K562 (cell line): Measurements from ENCODE around the gene ARHGDIA. TPM values are rescaled to one million over a fixed set of nuclear protein-coding genes. Genes with fewer than 3 reads are reported as not detected.
A peak's percentile ranks its signal among the peaks of the same experiment; 100 is the strongest.

Experiments
- ATAC-seq: fragments of 200-7000 bp; cut with Tn5 transposase; 3 replicates; pipeline ENCODE4 v1.9.1; 2020; ENCODE audit warnings: moderate library complexity
- BruUV-seq: library from RNA; stranded (reverse); fragments of 400-500 nt; replicated peaks from 2 replicates; lab custom pipeline; 2021; lab: Mats Ljungman, UMichigan
- CTCF ChIA-PET: fragments of 300-600 bp; formaldehyde crosslinking; extraction: SDS; loops from one replicate; lab custom pipeline; 2021; ENCODE audit warnings: low intra/inter-chr PET ratio; lab: Yijun Ruan, JAX
- POLR2A ChIA-PET: fragments of 300-600, 350-650 bp; sonication (Branson Sonifier 250); formaldehyde crosslinking; extraction: SDS; loops from one replicate; lab custom pipeline; 2021; ENCODE audit warnings: antibody characterized with exemption, inconsistent platforms; lab: Yijun Ruan, JAX
- DNase-seq, 4 experiments: peaks; one replicate each; pipeline versions ENCODE4 v3.0.0 to v3.0.0-alpha.2; 2011 to 2018; ENCODE audit warnings: low spot score in 3 of 4, mixed read lengths in 3 of 4; ENCODE audit errors: extremely low read depth in 1 of 4
- FAIRE-seq: peaks from 2 replicates; lab custom pipeline; 2011; peaks lifted over from hg19 to GRCh38; lab: Jason Lieb, UNC
- H2AFZ ChIP-seq: 2 replicates; pipeline ENCODE4 v1.6.0; 2011; ENCODE audit warnings: low read depth, low read length, control low read depth, inconsistent platforms
- H3K27ac ChIP-seq: fragments of 200-600 bp; 3 replicates; pipeline ENCODE4 v1.8.0; 2011; ENCODE audit warnings: low read depth, mild to moderate bottlenecking, control low read depth, inconsistent platforms, low read length, moderate library complexity, mixed read lengths; ENCODE audit errors: extremely low read depth
- H3K27me3 ChIP-seq, 2 experiments: fragments of 300-600 bp in 1 of 2; 2 replicates in 1 of 2; 3 replicates in 1 of 2; pipeline versions ENCODE4 v1.6.0 to v1.8.0; 2011; ENCODE audit warnings: inconsistent platforms in 2 of 2, low read length in 2 of 2, mild to moderate bottlenecking in 1 of 2, mixed read lengths in 1 of 2, moderate library complexity in 1 of 2; ENCODE audit not compliant: control insufficient read depth in 2 of 2, insufficient read depth in 2 of 2
- H3K36me3 ChIP-seq: fragments of 300-600 bp; 3 replicates; pipeline ENCODE4 v1.8.0; 2011; ENCODE audit warnings: mild to moderate bottlenecking, low read length, inconsistent platforms; ENCODE audit not compliant: control insufficient read depth, insufficient read depth
- H3K4me1 ChIP-seq, 2 experiments: fragments of 200-600 bp in 1 of 2; replicated peaks in 1 of 2; 2 replicates in 1 of 2; 3 replicates in 1 of 2; pipeline versions ENCODE4 v1.5.1 to v1.8.0; 2011; ENCODE audit warnings: inconsistent platforms in 2 of 2, low read length in 2 of 2, mild to moderate bottlenecking in 1 of 2, mixed read lengths in 1 of 2, moderate library complexity in 1 of 2; ENCODE audit not compliant: control insufficient read depth in 2 of 2, insufficient read depth in 2 of 2
- H3K4me2 ChIP-seq: 2 replicates; pipeline ENCODE4 v1.6.1; 2011; ENCODE audit warnings: low read length, control low read depth, inconsistent platforms, mixed read lengths; ENCODE audit not compliant: insufficient read depth
- H3K4me3 ChIP-seq: fragments of 200-600 bp; sonication (generic), shearing (Covaris generic); 2 replicates; pipeline ENCODE4 v1.5.1; 2016; ENCODE audit warnings: control low read depth, inconsistent platforms
- H3K79me2 ChIP-seq: fragments of 200-600 bp; 3 replicates; pipeline ENCODE4 v1.8.0; 2011; ENCODE audit warnings: low read length, inconsistent platforms; ENCODE audit not compliant: control insufficient read depth, insufficient read depth
- H3K9ac ChIP-seq, 2 experiments: 2 replicates each; pipeline versions ENCODE4 v1.6.0 to v1.6.1; 2011; ENCODE audit warnings: low read depth in 2 of 2, low read length in 2 of 2, control low read depth in 1 of 2, inconsistent platforms in 1 of 2, mild to moderate bottlenecking in 1 of 2, mixed read lengths in 1 of 2; ENCODE audit not compliant: insufficient read depth in 1 of 2
- H3K9me1 ChIP-seq: one replicate; pipeline ENCODE4 v1.6.0; 2011; ENCODE audit warnings: inconsistent platforms, mild to moderate bottlenecking, low read length, moderate library complexity; ENCODE audit not compliant: control insufficient read depth, insufficient read depth
- H3K9me3 ChIP-seq: replicated peaks from 2 replicates; pipeline ENCODE4 v1.5.1; 2011; ENCODE audit warnings: low read depth, low read length, inconsistent platforms; ENCODE audit not compliant: control insufficient read depth, insufficient read depth
- H4K20me1 ChIP-seq: replicated peaks from 2 replicates; pipeline ENCODE4 v1.6.1; 2011; ENCODE audit warnings: low read length, inconsistent platforms, mixed read lengths; ENCODE audit not compliant: control insufficient read depth, insufficient read depth
- ARID3B ChIP-seq: fragments of 250-450 bp; sonication (Bioruptor Pico); IDR thresholded peaks from 2 replicates; pipeline ENCODE4 v1.4.0; 2020; ENCODE audit warnings: borderline replicate concordance
- CBFA2T2 ChIP-seq: fragments of 450-650 bp; conservative IDR thresholded peaks from 2 replicates; pipeline ENCODE4 v1.6.1; 2017; ENCODE audit warnings: mild to moderate bottlenecking
- CXXC5 ChIP-seq: fragments of 250-450 bp; sonication (Bioruptor Pico); IDR thresholded peaks from 2 replicates; pipeline ENCODE4 v1.8.0; 2022; ENCODE audit warnings: inconsistent platforms, mild to moderate bottlenecking, moderate library complexity
- EZH2 ChIP-seq: IDR thresholded peaks from 2 replicates; pipeline ENCODE4 v1.6.1; 2012; ENCODE audit warnings: low read depth, mild to moderate bottlenecking, inconsistent platforms, low read length, borderline replicate concordance
- GTF2B ChIP-seq: IDR thresholded peaks from 2 replicates; pipeline ENCODE4 v1.6.1; 2011; ENCODE audit not compliant: insufficient read length; ENCODE audit errors: extremely low read depth
- HCFC1 ChIP-seq: IDR thresholded peaks from 2 replicates; pipeline ENCODE4 v1.6.1; 2012; ENCODE audit warnings: low read depth, low read length, improper control_type of control experiment
- ILF3 ChIP-seq: fragments of 450-650 bp; IDR thresholded peaks from 2 replicates; pipeline ENCODE4 v1.6.1; 2018; ENCODE audit warnings: antibody characterized with exemption, mild to moderate bottlenecking, moderate library complexity, borderline replicate concordance
- POLR2G ChIP-seq: fragments of 200-400 bp; formaldehyde crosslinking; IDR thresholded peaks from 2 replicates; pipeline ENCODE4 v1.6.1; 2017; ENCODE audit warnings: low read depth, mild to moderate bottlenecking, antibody characterized with exemption, low read length, moderate library complexity
- RBFOX2 ChIP-seq: fragments of 200-400 bp; formaldehyde crosslinking; IDR thresholded peaks from 2 replicates; pipeline ENCODE4 v1.6.1; 2017; ENCODE audit warnings: low read depth, mild to moderate bottlenecking, low read length, moderate library complexity
- RCOR1 ChIP-seq, 2 experiments: IDR thresholded peaks; 2 replicates each; pipeline ENCODE4 v1.6.1; 2012; ENCODE audit warnings: low read depth in 2 of 2, low read length in 2 of 2, borderline replicate concordance in 1 of 2, improper control_type of control experiment in 1 of 2
- SUPT5H ChIP-seq: fragments of 450-650 bp; IDR thresholded peaks from 2 replicates; pipeline ENCODE4 v1.6.1; 2016
- USF1 ChIP-seq: sonication (generic); formaldehyde crosslinking; IDR thresholded peaks from 2 replicates; pipeline ENCODE4 v1.9.0; 2022; ENCODE audit warnings: mild to moderate bottlenecking, missing genetic modification reagents
- ZBTB9 ChIP-seq: fragments of 450-650 bp; formaldehyde crosslinking; IDR thresholded peaks from 2 replicates; pipeline ENCODE4 v1.4.0; 2020; ENCODE audit warnings: mild to moderate bottlenecking, moderate library complexity
- ZNF551 ChIP-seq: fragments of 250-450 bp; sonication (Bioruptor Pico); IDR thresholded peaks from 2 replicates; pipeline ENCODE4 v1.5.0; 2021; ENCODE audit warnings: mild to moderate bottlenecking, moderate library complexity
- WGBS: fragments of 100-300 bp; shearing (Covaris generic); methylation state at CpG from one replicate; pipeline ENCODE4 v1.1.6; 2016; ENCODE audit warnings: low coverage, mixed read lengths; ENCODE audit not compliant: insufficient coverage; ENCODE audit errors: missing lambda C conversion rate; 5-methylcytosine and 5-hydroxymethylcytosine counted together
- in situ Hi-C: fragments of 300-500 bp; cut with MboI; formaldehyde crosslinking; loops from 4 replicates; pipeline ENCODE4 v1.15.0; 2018; ENCODE audit warnings: inconsistent platforms, mixed read lengths
- intact Hi-C: fragments of 100-400 bp; cut with micrococcal nuclease; formaldehyde crosslinking; loops from 2 replicates; pipeline ENCODE4 v1.14.2; 2022
- polyA plus RNA-seq, 8 experiments: library from polyadenylated mRNA; depleted of rRNA in 4 of 8; stranded (reverse) in 5 of 8; unstranded in 3 of 8; fragments of >200 nt; fragmentation: Nextera tagmentation in 2 of 8; fragmentation: Illumina TruSeq in 1 of 8; extraction: Ambion mirVana in 2 of 8; extraction: Trizol in 1 of 8; gene quantifications; 2 replicates each; pipeline versions ENCODE4 v1.2.1 to v1.2.3, GENCODE V29; 2011 to 2014; ENCODE audit warnings: inconsistent platforms in 1 of 8, missing spikeins in 1 of 8
- total RNA-seq, 7 experiments: library from RNA; depleted of rRNA in 6 of 7; stranded (reverse); fragments of >200 nt in 6 of 7; fragmentation: Illumina TruSeq in 2 of 7; extraction: Trizol in 2 of 7; gene quantifications; 2 replicates each; pipeline versions ENCODE4 v1.2.1 to v1.2.3, GENCODE V29; 2011 to 2021; ENCODE audit warnings: low replicate concordance in 1 of 7

ARHGDIA gene
- total and polyA plus RNA-seq, 9 of the 15 experiments (the other 6 are each of a cell fraction or from before 2014, with no cell fraction given) = 9.6 to 340 (median 97.6) TPM

- no peak for TF ChIP-seq EZH2
- TF ChIP-seq CXXC5 (CRISPR knock-in tag) = no peak
- TF ChIP-seq ZNF551 = no peak
- no peak for TF ChIP-seq GTF2B
- TF ChIP-seq USF1 (CRISPR knock-in tag) = peak; percentile 4; the same call in 1 of the 2 replicates
Observed at GRCh38 chr17:81884968-81885367, 13.8 kb upstream of the ARHGDIA start (continued).

- Histone ChIP-seq H3K79me2 (peaks cover 34% of the 10 kb centered on the region), H3K4me3 (no peak overlapping the region), H3K9me3 (no peaks in the 10 kb centered on the region), H3K4me1 (peaks cover 0 to 30% of the 10 kb centered on the region in 2 experiments; a peak in 2 of 5 replicates), H3K27me3 (no peaks in the 10 kb centered on the region), H4K20me1 (0 out of 2 replicates have a peak, but pooled peaks cover 4% of the 10 kb centered on the region), H2AFZ (no peak overlapping the region), H3K36me3 (peaks cover 91% of the 10 kb centered on the region), H3K9ac (no peak overlapping the region), H3K9me1 (peaks cover 2% of the 10 kb centered on the region), H3K4me2 (no peak overlapping the region), H3K27ac (no peak overlapping the region)
- FAIRE-seq (no peak), ATAC-seq (peak; percentile 44), DNase-seq (no peak)
- ChIA-PET CTCF (no interaction called here), POLR2A (interaction anchor here (0.6 to 10.5 kb wide), 12 partner anchors 9 to 791 kb away, joined by 3 to 85 read pairs (median 4); partner anchors contain the start of gene ARHGDIA)
- BruUV-seq = no TSS peak
- in situ Hi-C loops = no loop called here
- intact Hi-C loops = no loop called here
- 86% methylated on average over 9 of the region's 11 CpGs for WGBS
- TF ChIP-seq CBFA2T2 (no peak), HCFC1 (no peak), USF1 (CRISPR knock-in tag) (peak; percentile 52; the same call in 1 of the 2 replicates), ILF3 (no peak), ZBTB9 (CRISPR knock-in tag) (no peak), SUPT5H (peak; percentile 41; the same call in 1 of the 2 replicates), ARID3B (CRISPR knock-in tag) (no peak), RCOR1 (IDR thresholded peaks at IDR 0.05; ENCODE audit: borderline replicate concordance in 1 of 2, low read depth in 2 of 2, low read length in 2 of 2) (no peak), RBFOX2 (peak; percentile 26; the same call in 1 of the 2 replicates), POLR2G (0 out of 2 replicates have a peak, but pooled peaks have one; percentile 45)
Observed at GRCh38 chr17:81884520-81884919, 13.4 kb upstream of the ARHGDIA start.
